Left ventricle myocardium inferior (tissue), 1 donor: ENCODE data around the gene MED28. TPM values are rescaled to one million over a fixed set of nuclear protein-coding genes. Genes with fewer than 3 reads are reported as not detected.

ENCODE experiments used
- DNase-seq: peaks from one replicate; pipeline ENCODE4 v3.0.0-alpha.2; 2020
- H3K27ac ChIP-seq: fragments of 200-600 bp; replicated peaks from 2 replicates; pipeline ENCODE4 v1.8.0; 2021
- H3K27me3 ChIP-seq: fragments of 200-600 bp; 2 replicates; pipeline ENCODE4 v1.8.0; 2021; ENCODE audit warnings: low read depth
- H3K36me3 ChIP-seq: fragments of 200-600 bp; 2 replicates; pipeline ENCODE4 v1.8.0; 2021
- H3K4me1 ChIP-seq: fragments of 200-600 bp; 2 replicates; pipeline ENCODE4 v1.8.0; 2021
- H3K4me3 ChIP-seq: fragments of 200-600 bp; 2 replicates; pipeline ENCODE4 v1.8.0; 2021; ENCODE audit warnings: mild to moderate bottlenecking, moderate library complexity
- H3K9me3 ChIP-seq: fragments of 200-600 bp; replicated peaks from 2 replicates; pipeline ENCODE4 v1.8.0; 2021
- CTCF ChIP-seq: fragments of 200-600 bp; IDR thresholded peaks from 2 replicates; pipeline ENCODE4 v1.8.0; 2021; ENCODE audit warnings: antibody characterized with exemption, mild to moderate bottlenecking, borderline replicate concordance
- intact Hi-C: fragments of 100-400 bp; cut with micrococcal nuclease; formaldehyde crosslinking; loops from one replicate; pipeline ENCODE4 v1.11.0; 2022
- total RNA-seq: library from RNA; stranded (reverse); fragmentation: NEBNext Ultra II Directional; extraction: Animal tissue kit (Norgen Biotek cat#: 25700); gene quantifications from one replicate; pipeline ENCODE4 v1.2.1, GENCODE V29; 2021
- donor health status: DM: no; HTN: yes; CAD: no; lungs with severe emphysema.

Gene MED28
- total RNA-seq, 1 donor from 2014 or later: 18.1 TPM

GRCh38 chr4:17681281-17682221 lies 67.1 kb downstream of the MED28 start:
- Histone ChIP-seq H3K27me3 (no peaks in the 10 kb centered on the region), H3K4me3 (no peak overlapping the region), H3K9me3 (peaks cover 18% of the 10 kb centered on the region), H3K27ac (no peak overlapping the region), H3K4me1 (no peaks in the 10 kb centered on the region), H3K36me3 (no peaks in the 10 kb centered on the region)
- no peak for DNase-seq
- no peak for TF ChIP-seq CTCF
- intact Hi-C loops: no loop called here

GRCh38 chr4:17682222-17682566 lies 67.8 kb downstream of the MED28 start:
- Histone ChIP-seq H3K27ac (no peak overlapping the region), H3K4me1 (no peaks in the 10 kb centered on the region), H3K27me3 (no peaks in the 10 kb centered on the region), H3K36me3 (no peaks in the 10 kb centered on the region), H3K4me3 (no peak overlapping the region), H3K9me3 (peaks cover 16% of the 10 kb centered on the region)
- TF ChIP-seq CTCF: no peak
- intact Hi-C loops: no loop called here
- DNase-seq: no peak

Other genes with a start within 250 kb of the MED28 start
- 50.2 TPM for gene QDPR, start 102.6 kb upstream of the MED28 start, total RNA-seq
- gene CLRN2, start 99.5 kb upstream of the MED28 start, total RNA-seq: not detected
- 52.7 TPM for gene LAP3, start 37.4 kb upstream of the MED28 start, total RNA-seq
- not detected for gene FAM184B, start 167.0 kb downstream of the MED28 start, total RNA-seq
- gene DCAF16, start 196.1 kb downstream of the MED28 start, total RNA-seq: 14.5 TPM
- gene NCAPG, start 196.3 kb downstream of the MED28 start, total RNA-seq: 0.38 TPM